ENCODE results near the gene SMYD3. TPM values are rescaled to one million over a fixed set of nuclear protein-coding genes. Genes with fewer than 3 reads are reported as not detected.

SMYD3 gene
- total and polyA plus RNA-seq, 5 donors: 6.8 to 11.6 (median 9.9) TPM

GRCh38 chr1:246153796-246154212, 353.3 kb downstream of the SMYD3 start:
- intact Hi-C loops (cut with DNase I): no loop called here
- Histone ChIP-seq H3K27ac (ENCODE audit: low read length) (no peak overlapping the region), H3K27me3 (ENCODE audit: control insufficient read depth, insufficient read depth) (no peaks in the 10 kb centered on the region), H3K4me1 (ENCODE audit: control insufficient read depth, insufficient read depth, low read length) (no peaks in the 10 kb centered on the region), H3K9me3 (ENCODE audit: control insufficient read depth, low read length) (no peaks in the 10 kb centered on the region), H3K4me3 (ENCODE audit: low read length) (no peak overlapping the region)
- WGBS: 93% methylated on average over 3 of the region's 3 CpGs
- DNase-seq (no peak), ATAC-seq (no peak)

- 67% methylated on average over 3 of the region's 3 CpGs for WGBS
- intact Hi-C loops (cut with DNase I): no loop called here
- no peaks in the 10 kb centered on the region for H3K4me1 ChIP-seq (ENCODE audit: control insufficient read depth, insufficient read depth, low read length)
- H3K27me3 ChIP-seq (ENCODE audit: control insufficient read depth, insufficient read depth): no peaks in the 10 kb centered on the region
- H3K9me3 ChIP-seq (ENCODE audit: control insufficient read depth, low read length): no peaks in the 10 kb centered on the region
- H3K27ac ChIP-seq (ENCODE audit: low read length): no peak overlapping the region
- DNase-seq (no peak), ATAC-seq (no peak)
- no peak overlapping the region for H3K4me3 ChIP-seq (ENCODE audit: low read length)
Measured at GRCh38 chr1:246152986-246153431, 354.1 kb downstream of the SMYD3 start.

GRCh38 chr1:246151796-246152434, 355.2 kb downstream of the SMYD3 start:
- ATAC-seq: no peak
- WGBS: 66% methylated on average over 6 of the region's 6 CpGs
- DNase-seq: no peak
- H3K27ac ChIP-seq (ENCODE audit: low read length): no peak overlapping the region
- H3K27me3 ChIP-seq (ENCODE audit: control insufficient read depth, insufficient read depth): no peaks in the 10 kb centered on the region
- H3K4me1 ChIP-seq (ENCODE audit: control insufficient read depth, insufficient read depth, low read length): no peaks in the 10 kb centered on the region
- no peaks in the 10 kb centered on the region for H3K9me3 ChIP-seq (ENCODE audit: control insufficient read depth, low read length)
- intact Hi-C loops (cut with DNase I): no loop called here
- no peak overlapping the region for H3K4me3 ChIP-seq (ENCODE audit: low read length)

GRCh38 chr1:246149543-246149942, 357.5 kb downstream of the SMYD3 start:
- intact Hi-C loops (cut with DNase I): no loop called here
- ATAC-seq: no peak

GRCh38 chr1:246147524-246148461, 359.3 kb downstream of the SMYD3 start:
- Histone ChIP-seq H3K4me3 (ENCODE audit: low read length) (no peak overlapping the region), H3K9me3 (ENCODE audit: control insufficient read depth, low read length) (no peaks in the 10 kb centered on the region), H3K27me3 (ENCODE audit: control insufficient read depth, insufficient read depth) (no peaks in the 10 kb centered on the region), H3K4me1 (ENCODE audit: control insufficient read depth, insufficient read depth, low read length) (no peaks in the 10 kb centered on the region), H3K27ac (ENCODE audit: low read length) (no peak overlapping the region)
- ATAC-seq: no peak
- intact Hi-C loops (cut with DNase I): no loop called here
- DNase-seq: peak in 1 of 3 donors; percentile 25
- WGBS: 93% methylated on average over 29 of the region's 29 CpGs

More at GRCh38 chr1:246149543-246149942, 357.5 kb downstream of the SMYD3 start:
- Histone ChIP-seq H3K4me1 (ENCODE audit: control insufficient read depth, insufficient read depth, low read length) (no peaks in the 10 kb centered on the region), H3K27me3 (ENCODE audit: control insufficient read depth, insufficient read depth) (no peaks in the 10 kb centered on the region), H3K9me3 (ENCODE audit: control insufficient read depth, low read length) (no peaks in the 10 kb centered on the region), H3K4me3 (ENCODE audit: low read length) (no peak overlapping the region), H3K27ac (ENCODE audit: low read length) (no peak overlapping the region)
- 94% methylated on average over 2 of the region's 2 CpGs for whole genome bisulfite sequencing
- no peak for DNase-seq

- DNase-seq: no peak
- no peak for ATAC-seq
- Histone ChIP-seq H3K4me1 (ENCODE audit: control insufficient read depth, insufficient read depth, low read length) (no peaks in the 10 kb centered on the region), H3K27me3 (ENCODE audit: control insufficient read depth, insufficient read depth) (no peaks in the 10 kb centered on the region), H3K9me3 (ENCODE audit: control insufficient read depth, low read length) (no peaks in the 10 kb centered on the region), H3K27ac (ENCODE audit: low read length) (no peak overlapping the region), H3K4me3 (ENCODE audit: low read length) (no peak overlapping the region)
- intact Hi-C loops (cut with DNase I): no loop called here
- WGBS: 98% methylated on average over 25 of the region's 25 CpGs
Measured at GRCh38 chr1:246146804-246147523, 360.1 kb downstream of the SMYD3 start.

GRCh38 chr1:246145900-246146299, 361.2 kb downstream of the SMYD3 start:
- Histone ChIP-seq H3K27ac (ENCODE audit: low read length) (no peak overlapping the region), H3K27me3 (ENCODE audit: control insufficient read depth, insufficient read depth) (no peaks in the 10 kb centered on the region), H3K4me3 (ENCODE audit: low read length) (no peak overlapping the region), H3K9me3 (ENCODE audit: control insufficient read depth, low read length) (no peaks in the 10 kb centered on the region), H3K4me1 (ENCODE audit: control insufficient read depth, insufficient read depth, low read length) (no peaks in the 10 kb centered on the region)
- DNase-seq (no peak), ATAC-seq (no peak)
- WGBS: 94% methylated on average over 4 of the region's 4 CpGs
- intact Hi-C loops (cut with DNase I): no loop called here

GRCh38 chr1:246144931-246145330, 362.1 kb downstream of the SMYD3 start:
- H3K27ac ChIP-seq (ENCODE audit: low read length): no peak overlapping the region
- H3K27me3 ChIP-seq (ENCODE audit: control insufficient read depth, insufficient read depth): no peaks in the 10 kb centered on the region
- no peaks in the 10 kb centered on the region for H3K9me3 ChIP-seq (ENCODE audit: control insufficient read depth, low read length)
- H3K4me1 ChIP-seq (ENCODE audit: control insufficient read depth, insufficient read depth, low read length): no peaks in the 10 kb centered on the region
- no peak for DNase-seq
- intact Hi-C loops (cut with DNase I): no loop called here
- ATAC-seq: no peak
- WGBS: 95% methylated on average over 3 of the region's 3 CpGs
- H3K4me3 ChIP-seq (ENCODE audit: low read length): no peak overlapping the region

- 85% methylated on average over 10 of the region's 10 CpGs for WGBS
- H3K4me1 ChIP-seq (ENCODE audit: control insufficient read depth, insufficient read depth, low read length): no peaks in the 10 kb centered on the region
- H3K4me3 ChIP-seq (ENCODE audit: low read length): no peak overlapping the region
- H3K9me3 ChIP-seq (ENCODE audit: control insufficient read depth, low read length): no peaks in the 10 kb centered on the region
- no peak overlapping the region for H3K27ac ChIP-seq (ENCODE audit: low read length)
- intact Hi-C loops (cut with DNase I): no loop called here
- ATAC-seq (no peak), DNase-seq (no peak)
- H3K27me3 ChIP-seq (ENCODE audit: control insufficient read depth, insufficient read depth): no peaks in the 10 kb centered on the region
Measured at GRCh38 chr1:246142320-246142893, 364.7 kb downstream of the SMYD3 start.

GRCh38 chr1:246141306-246141705, 365.8 kb downstream of the SMYD3 start:
- Histone ChIP-seq H3K9me3 (ENCODE audit: control insufficient read depth, low read length) (no peaks in the 10 kb centered on the region), H3K27me3 (ENCODE audit: control insufficient read depth, insufficient read depth) (no peaks in the 10 kb centered on the region), H3K27ac (ENCODE audit: low read length) (no peak overlapping the region), H3K4me3 (ENCODE audit: low read length) (no peak overlapping the region), H3K4me1 (ENCODE audit: control insufficient read depth, insufficient read depth, low read length) (no peaks in the 10 kb centered on the region)
- no peak for ATAC-seq
- WGBS: 90% methylated on average over 4 of the region's 4 CpGs
- DNase-seq: no peak
- intact Hi-C loops (cut with DNase I): no loop called here
